Esophagus muscularis mucosa (tissue), 4 donors: ENCODE data around the gene GALM. TPM values are rescaled to one million over a fixed set of nuclear protein-coding genes. Genes with fewer than 3 reads are reported as not detected.
"Not testable (repeated sequence)": the region's sequence is repeated elsewhere in the genome, so short reads cannot be mapped to it uniquely, and the experiment has no call there.

Source experiments
- DNase-seq: peaks from one replicate; pipeline ENCODE4 v3.0.0-alpha.2; 2017; ENCODE audit errors: extremely low spot score
- H3K27ac ChIP-seq, 4 donors: fragments of 200-600 bp; sonication (generic); replicated peaks in 1 of 4; 1 replicate in 3 of 4; 2 replicates in 1 of 4; pipeline ENCODE4 v1.5.1; 2016 to 2019; ENCODE audit warnings: mild to moderate bottlenecking in 1 of 4
- H3K27me3 ChIP-seq, 4 donors: fragments of 200-600 bp; sonication (generic); one replicate each; pipeline versions ENCODE4 v1.5.1 to v1.6.0; 2016 to 2019
- H3K36me3 ChIP-seq, 4 donors: fragments of 200-600 bp; sonication (generic); one replicate each; pipeline ENCODE4 v1.5.1; 2016 to 2019
- H3K4me1 ChIP-seq, 4 donors: fragments of 200-600 bp; sonication (generic); one replicate each; pipeline ENCODE4 v1.5.1; 2016 to 2019
- H3K4me3 ChIP-seq, 4 donors: fragments of 200-600 bp; sonication (generic); 1 replicate in 2 of 4; 2 replicates in 2 of 4; pipeline ENCODE4 v1.5.1; 2016 to 2019; ENCODE audit warnings: mild to moderate bottlenecking in 4 of 4, moderate library complexity in 1 of 4
- H3K9me3 ChIP-seq, 4 donors: fragments of 200-600 bp; sonication (generic); 1 replicate in 3 of 4; 2 replicates in 1 of 4; pipeline ENCODE4 v1.5.1; 2016 to 2019
- EP300 ChIP-seq: sonication (generic); formaldehyde crosslinking; IDR thresholded peaks from one replicate; pipeline ENCODE4 v1.6.1; 2017; ENCODE audit warnings: antibody characterized with exemption
- POLR2A ChIP-seq: fragments of 450-650 bp; IDR thresholded peaks from one replicate; pipeline ENCODE4 v1.6.1; 2017; ENCODE audit warnings: antibody characterized with exemption, moderate library complexity, mild to moderate bottlenecking, low read depth
- POLR2AphosphoS5 ChIP-seq, 2 donors: sonication (generic); formaldehyde crosslinking; IDR thresholded peaks; one replicate each; pipeline ENCODE4 v1.6.1; 2017; ENCODE audit warnings: antibody characterized with exemption in 2 of 2
- WGBS: methylation state at CpG from one replicate; pipeline ENCODE4 v1.1.5; 2018; 5-methylcytosine and 5-hydroxymethylcytosine counted together
- intact Hi-C: fragments of 100-400 bp; cut with DNase I; formaldehyde crosslinking; loops from one replicate; pipeline ENCODE4 v1.15.1; 2023
- total RNA-seq, 4 donors: library from RNA; depleted of rRNA; stranded (reverse); fragments of >200 nt; gene quantifications; one replicate each; pipeline versions ENCODE4 v1.1.0 to v1.2.1, GENCODE V29; 2016
- TF ChIP-seq, protein P1 (sequence below), 3 experiments: fragments of 200-600 bp in 2 of 3; fragments of 450-650 bp in 1 of 3; sonication (generic) in 2 of 3; IDR thresholded peaks; one replicate each; pipeline ENCODE4 v1.5.1; 2017 to 2019; ENCODE audit warnings: antibody characterized with exemption in 3 of 3, mild to moderate bottlenecking in 2 of 3, moderate library complexity in 1 of 3

Gene GALM
- total RNA-seq, 4 donors from 2014 or later, result 8.3 to 14.6 (median 11.6) TPM

DNA sequence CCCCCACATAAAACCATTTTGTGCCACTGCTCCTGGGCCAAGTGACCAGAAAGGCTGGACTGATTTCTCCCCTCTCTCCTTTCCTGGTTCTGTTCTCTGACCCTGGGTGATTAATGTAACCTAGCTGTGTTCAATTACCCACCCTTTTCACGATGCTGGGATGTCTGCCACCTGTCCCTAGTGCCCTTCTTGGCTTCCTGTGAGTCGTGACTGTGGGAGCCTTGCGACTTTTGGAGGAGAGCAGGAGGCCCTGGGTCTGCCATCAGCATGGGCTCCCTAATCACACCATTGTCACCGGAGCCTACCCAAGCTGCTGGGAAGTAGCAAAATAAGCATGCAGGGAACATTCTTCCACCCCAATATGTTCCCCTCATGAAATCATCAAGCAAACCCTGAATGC is 47.0 kb downstream of the GALM start:
- 80% methylated on average over 4 of the region's 4 CpGs for WGBS
- H3K9me3 ChIP-seq, result no peaks in the 10 kb centered on the region
- no peaks in the 10 kb centered on the region for H3K27me3 ChIP-seq
- no peak overlapping the region for H3K4me3 ChIP-seq
- no peaks in the 10 kb centered on the region for H3K4me1 ChIP-seq
- peaks cover 0 to 9% (median 0%) of the 10 kb centered on the region in 4 donors for H3K36me3 ChIP-seq
- TF ChIP-seq POLR2A (no peak), POLR2AphosphoS5 (IDR thresholded peaks at IDR 0.05) (no peak), EP300 (no peak)
- TF ChIP-seq, protein P1, sequence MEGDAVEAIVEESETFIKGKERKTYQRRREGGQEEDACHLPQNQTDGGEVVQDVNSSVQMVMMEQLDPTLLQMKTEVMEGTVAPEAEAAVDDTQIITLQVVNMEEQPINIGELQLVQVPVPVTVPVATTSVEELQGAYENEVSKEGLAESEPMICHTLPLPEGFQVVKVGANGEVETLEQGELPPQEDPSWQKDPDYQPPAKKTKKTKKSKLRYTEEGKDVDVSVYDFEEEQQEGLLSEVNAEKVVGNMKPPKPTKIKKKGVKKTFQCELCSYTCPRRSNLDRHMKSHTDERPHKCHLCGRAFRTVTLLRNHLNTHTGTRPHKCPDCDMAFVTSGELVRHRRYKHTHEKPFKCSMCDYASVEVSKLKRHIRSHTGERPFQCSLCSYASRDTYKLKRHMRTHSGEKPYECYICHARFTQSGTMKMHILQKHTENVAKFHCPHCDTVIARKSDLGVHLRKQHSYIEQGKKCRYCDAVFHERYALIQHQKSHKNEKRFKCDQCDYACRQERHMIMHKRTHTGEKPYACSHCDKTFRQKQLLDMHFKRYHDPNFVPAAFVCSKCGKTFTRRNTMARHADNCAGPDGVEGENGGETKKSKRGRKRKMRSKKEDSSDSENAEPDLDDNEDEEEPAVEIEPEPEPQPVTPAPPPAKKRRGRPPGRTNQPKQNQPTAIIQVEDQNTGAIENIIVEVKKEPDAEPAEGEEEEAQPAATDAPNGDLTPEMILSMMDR (IDR thresholded peaks at IDR 0.05), result no peak
- H3K27ac ChIP-seq, result no peak overlapping the region
- intact Hi-C loops, result no loop called here
- DNase-seq, result no peak

DNA sequence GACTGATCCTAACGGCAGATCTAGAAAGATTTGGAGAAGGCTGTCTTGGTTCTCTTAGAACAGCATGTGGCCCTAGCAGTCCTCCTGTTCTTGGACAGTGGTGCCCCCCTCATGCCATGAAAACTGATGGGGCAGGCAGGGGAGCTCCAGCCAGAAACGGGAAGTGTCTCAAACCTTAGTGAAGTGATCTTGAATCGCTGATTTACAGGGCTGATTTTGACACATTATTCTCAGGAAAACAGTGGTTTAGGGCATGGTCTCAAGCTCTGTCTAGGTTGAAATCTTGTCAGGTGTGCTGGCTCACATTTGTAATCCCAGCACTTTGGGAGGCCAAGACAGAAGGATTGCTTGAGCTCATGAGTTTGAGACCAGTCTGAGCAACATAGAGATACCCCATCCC is 47.4 kb downstream of the GALM start:
- intact Hi-C loops, result no loop called here
- WGBS, result 88% methylated on average over 3 of the region's 3 CpGs
- TF ChIP-seq EP300 (no peak), POLR2A (no peak)
- TF ChIP-seq, protein P1 (IDR thresholded peaks at IDR 0.05), result no peak
- no peak overlapping the region for H3K27ac ChIP-seq
- no peaks in the 10 kb centered on the region for H3K27me3 ChIP-seq
- no peak overlapping the region for H3K4me3 ChIP-seq
- DNase-seq, result no peak
- no peaks in the 10 kb centered on the region for H3K9me3 ChIP-seq
- H3K4me1 ChIP-seq, result no peaks in the 10 kb centered on the region
- peaks cover 0 to 9% (median 0%) of the 10 kb centered on the region in 4 donors for H3K36me3 ChIP-seq

DNA sequence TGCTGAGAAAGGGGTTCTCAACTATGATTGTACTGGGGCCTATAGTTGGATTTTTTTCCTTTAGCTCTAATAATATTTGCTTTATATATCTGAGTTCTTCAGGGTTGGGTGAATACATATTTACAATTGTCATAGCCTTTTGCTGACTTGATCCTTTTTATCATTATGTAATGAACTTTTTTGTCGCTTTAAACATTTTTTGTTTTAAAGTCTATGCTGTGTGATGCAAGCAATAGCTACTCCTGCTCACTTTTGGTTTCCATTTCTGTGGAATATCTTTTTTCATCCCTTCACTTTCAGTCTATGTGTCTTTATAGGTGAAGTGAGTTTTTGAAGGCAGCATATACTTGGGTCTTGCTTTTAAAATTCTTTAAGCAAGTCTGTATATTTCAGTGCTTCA is 49.0 kb downstream of the GALM start:
- H3K4me3 ChIP-seq, H3K4me1 ChIP-seq, DNase-seq, H3K27ac ChIP-seq, H3K27me3 ChIP-seq, H3K9me3 ChIP-seq, H3K36me3 ChIP-seq, intact Hi-C loops: not testable (repeated sequence)
- WGBS, result 100% methylated on average over 1 of the region's 1 CpG

DNA sequence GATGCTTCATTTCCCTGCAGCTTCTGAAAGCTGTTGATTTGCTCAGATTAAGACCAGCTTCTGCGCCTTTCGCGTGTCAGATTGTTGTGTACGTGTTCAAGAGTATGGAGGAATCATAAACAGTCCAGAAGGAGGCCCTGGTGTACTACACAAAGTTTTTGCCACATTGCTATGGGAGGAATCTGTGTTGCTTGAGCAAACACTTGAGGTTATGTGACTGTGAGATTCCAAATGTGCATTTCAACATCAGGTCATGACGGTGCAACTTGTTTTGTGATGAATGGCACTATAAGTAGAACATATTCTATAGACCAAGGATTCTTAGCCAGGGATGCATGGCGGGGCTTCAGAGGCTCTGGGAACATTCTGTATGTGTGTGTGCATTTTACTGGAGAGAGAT is 50.3 kb downstream of the GALM start:
- no peak overlapping the region for H3K4me3 ChIP-seq
- 91% methylated on average over 6 of the region's 6 CpGs for WGBS
- peaks cover 0 to 4% (median 0%) of the 10 kb centered on the region in 4 donors for H3K36me3 ChIP-seq
- no peaks in the 10 kb centered on the region for H3K27me3 ChIP-seq
- DNase-seq, result no peak
- peaks cover 14 to 19% (median 16%) of the 10 kb centered on the region in 4 donors for H3K4me1 ChIP-seq
- TF ChIP-seq, protein P1 (IDR thresholded peaks at IDR 0.05), result no peak
- TF ChIP-seq EP300, result no peak
- no peak for TF ChIP-seq POLR2AphosphoS5 (IDR thresholded peaks at IDR 0.05)
- TF ChIP-seq POLR2A, result no peak
- no peak overlapping the region for H3K27ac ChIP-seq
- no peaks in the 10 kb centered on the region for H3K9me3 ChIP-seq
- intact Hi-C loops, result no loop called here

DNA sequence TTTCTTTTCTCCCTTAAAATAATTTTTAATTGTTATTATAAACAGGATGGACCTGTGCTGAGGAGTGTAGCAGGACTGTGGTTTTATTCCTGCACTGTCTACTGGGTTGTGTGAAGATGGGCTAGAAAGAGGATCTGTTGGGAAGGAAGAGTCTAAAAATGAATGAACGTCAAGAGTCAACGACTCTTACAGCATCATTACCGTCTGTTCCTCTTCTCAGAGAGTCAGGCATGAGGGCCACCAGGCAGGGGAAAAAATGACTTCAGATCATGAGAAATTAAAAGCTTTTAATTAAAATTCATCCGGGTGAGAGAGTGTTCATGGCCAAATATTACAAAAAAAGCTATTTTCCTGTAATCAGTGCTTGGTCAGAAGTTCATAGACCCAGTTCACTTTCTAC is 52.7 kb downstream of the GALM start:
- TF ChIP-seq EP300 (no peak), POLR2A (no peak), POLR2AphosphoS5 (IDR thresholded peaks at IDR 0.05) (no peak)
- TF ChIP-seq, protein P1 (IDR thresholded peaks at IDR 0.05), result no peak
- WGBS, result 88% methylated on average over 4 of the region's 4 CpGs

More for the DNA sequence above, 52.7 kb downstream of the GALM start:
- H3K4me1 ChIP-seq, result peaks cover 30 to 34% (median 31%) of the 10 kb centered on the region in 4 donors
- intact Hi-C loops, result no loop called here
- H3K4me3 ChIP-seq, result no peak overlapping the region
- no peaks in the 10 kb centered on the region for H3K36me3 ChIP-seq
- no peaks in the 10 kb centered on the region for H3K9me3 ChIP-seq
- DNase-seq, result no peak
- H3K27ac ChIP-seq, result no peak overlapping the region
- no peaks in the 10 kb centered on the region for H3K27me3 ChIP-seq
